Fibroblast of lung (primary cell): ENCODE results near the gene FHL3. TPM values are rescaled to one million over a fixed set of nuclear protein-coding genes. Genes with fewer than 3 reads are reported as not detected.

Experiments used
- DNase-seq, 2 donors: peaks; one replicate each; pipeline versions ENCODE4 v3.0.0 to v3.0.0-alpha.2; 2010; ENCODE audit warnings: low read depth in 2 of 2
- H2AFZ ChIP-seq: 2 replicates; pipeline ENCODE4 v1.5.1; 2012; ENCODE audit warnings: low read length, control low read depth, inconsistent platforms
- H3K27ac ChIP-seq: 2 replicates; pipeline ENCODE4 v1.5.1; 2011; ENCODE audit warnings: low read length, control low read depth; ENCODE audit not compliant: insufficient read depth
- H3K27me3 ChIP-seq: 2 replicates; pipeline ENCODE4 v1.5.1; 2011; ENCODE audit warnings: mild to moderate bottlenecking, low read length; ENCODE audit not compliant: control insufficient read depth, insufficient read depth
- H3K36me3 ChIP-seq: 2 replicates; pipeline ENCODE4 v1.5.1; 2011; ENCODE audit warnings: low read length; ENCODE audit not compliant: control insufficient read depth, insufficient read depth
- H3K4me1 ChIP-seq: 2 replicates; pipeline ENCODE4 v1.5.1; 2011; ENCODE audit warnings: low read length; ENCODE audit not compliant: control insufficient read depth, insufficient read depth; ENCODE audit errors: extremely low read depth
- H3K4me2 ChIP-seq: 2 replicates; pipeline ENCODE4 v1.5.1; 2011; ENCODE audit warnings: low read length, control low read depth; ENCODE audit not compliant: insufficient read depth; ENCODE audit errors: extremely low read depth
- H3K4me3 ChIP-seq, 4 experiments: fragments of 200-600 bp in 1 of 4; sonication (generic) in 1 of 4; replicated peaks in 1 of 4; 2 replicates each; pipeline ENCODE4 v1.5.1; 2011 to 2016; ENCODE audit warnings: low read length in 4 of 4, low read depth in 3 of 4, mild to moderate bottlenecking in 3 of 4, control low read depth in 2 of 4, inconsistent platforms in 1 of 4, mixed read lengths in 1 of 4; ENCODE audit not compliant: insufficient read depth in 1 of 4; ENCODE audit errors: control extremely low read depth in 1 of 4
- H3K79me2 ChIP-seq: 2 replicates; pipeline ENCODE4 v1.5.1; 2012; ENCODE audit warnings: mild to moderate bottlenecking, low read length, inconsistent platforms; ENCODE audit not compliant: control insufficient read depth, insufficient read depth
- H3K9ac ChIP-seq: 2 replicates; pipeline ENCODE4 v1.5.1; 2011; ENCODE audit warnings: mild to moderate bottlenecking, low read length, control low read depth; ENCODE audit not compliant: insufficient read depth
- H3K9me3 ChIP-seq: 2 replicates; pipeline ENCODE4 v1.5.1; 2012; ENCODE audit warnings: low read depth, low read length; ENCODE audit not compliant: control insufficient read depth, insufficient read depth
- H4K20me1 ChIP-seq: 2 replicates; pipeline ENCODE4 v1.5.1; 2011; ENCODE audit warnings: low read length; ENCODE audit not compliant: control insufficient read depth, insufficient read depth; ENCODE audit errors: extremely low read depth
- CTCF ChIP-seq, 2 donors: IDR thresholded peaks in 1 of 2; conservative IDR thresholded peaks in 1 of 2; 1 replicate in 1 of 2; 2 replicates in 1 of 2; pipeline ENCODE4 v1.5.1; 2011 to 2012; ENCODE audit warnings: low read length in 2 of 2, control low read depth in 1 of 2, inconsistent platforms in 1 of 2, low read depth in 1 of 2, mild to moderate bottlenecking in 1 of 2
- EZH2 ChIP-seq: IDR thresholded peaks from 2 replicates; pipeline ENCODE4 v1.5.1; 2012; ENCODE audit warnings: low read length, control low read depth, mild to moderate bottlenecking; ENCODE audit errors: missing control alignments
- polyA plus RNA-seq, 2 donors: library from polyadenylated mRNA; depleted of rRNA in 1 of 2; stranded (reverse) in 1 of 2; unstranded in 1 of 2; fragments of >200 nt; gene quantifications; 2 replicates each; pipeline ENCODE4 v1.2.1, GENCODE V29; 2011 to 2012; ENCODE audit warnings: missing spikeins in 1 of 2
- total RNA-seq: library from RNA; depleted of rRNA; stranded (reverse); fragments of >200 nt; gene quantifications from 2 replicates; pipeline ENCODE4 v1.2.1, GENCODE V29; 2014

Gene FHL3
- total and polyA plus RNA-seq, 2 donors (not counting 1 experiment from before 2014, with no cell fraction given), result 13.9 to 25.0 TPM

GRCh38 chr1:38052750-38053415 is 47.6 kb upstream of the FHL3 start:
- H3K79me2 ChIP-seq, result no peaks in the 10 kb centered on the region
- no peak overlapping the region for H3K27ac ChIP-seq
- H3K9ac ChIP-seq, result no peak overlapping the region
- no peak overlapping the region for H3K4me3 ChIP-seq
- no peaks in the 10 kb centered on the region for H3K9me3 ChIP-seq
- no peak for DNase-seq
- H3K27me3 ChIP-seq, result peaks cover 29% of the 10 kb centered on the region
- H3K4me2 ChIP-seq, result no peak overlapping the region
- H2AFZ ChIP-seq, result no peak overlapping the region
- no peaks in the 10 kb centered on the region for H3K4me1 ChIP-seq
- no peaks in the 10 kb centered on the region for H4K20me1 ChIP-seq
- H3K36me3 ChIP-seq, result no peaks in the 10 kb centered on the region
- no peak for TF ChIP-seq EZH2
- TF ChIP-seq CTCF (conservative IDR thresholded peaks at IDR 0.05 in 1 of 2, IDR thresholded peaks at IDR 0.05 in 1 of 2; ENCODE audit: low read depth in 1 of 2, low read length in 2 of 2), result no peak

GRCh38 chr1:38051079-38051543 is 45.8 kb upstream of the FHL3 start:
- H3K27me3 ChIP-seq, result peaks cover 35% of the 10 kb centered on the region
- TF ChIP-seq EZH2 (no peak), CTCF (conservative IDR thresholded peaks at IDR 0.05 in 1 of 2, IDR thresholded peaks at IDR 0.05 in 1 of 2; ENCODE audit: low read depth in 1 of 2, low read length in 2 of 2) (no peak)
- DNase-seq, result no peak
- peaks cover 3% of the 10 kb centered on the region for H3K4me1 ChIP-seq
- no peaks in the 10 kb centered on the region for H3K9me3 ChIP-seq
- H3K79me2 ChIP-seq, result no peaks in the 10 kb centered on the region
- H3K9ac ChIP-seq, result no peak overlapping the region
- H4K20me1 ChIP-seq, result no peaks in the 10 kb centered on the region
- no peaks in the 10 kb centered on the region for H3K36me3 ChIP-seq
- H3K4me2 ChIP-seq, result no peak overlapping the region
- no peak overlapping the region for H2AFZ ChIP-seq
- no peak overlapping the region for H3K27ac ChIP-seq
- H3K4me3 ChIP-seq, result no peak overlapping the region

- Histone ChIP-seq H3K4me3 (no peak overlapping the region), H3K27me3 (peaks cover 38% of the 10 kb centered on the region), H3K36me3 (no peaks in the 10 kb centered on the region), H4K20me1 (no peaks in the 10 kb centered on the region), H3K4me2 (no peak overlapping the region), H3K9ac (no peak overlapping the region), H3K4me1 (peaks cover 3% of the 10 kb centered on the region), H3K27ac (no peak overlapping the region), H3K9me3 (no peaks in the 10 kb centered on the region), H2AFZ (no peak overlapping the region), H3K79me2 (no peaks in the 10 kb centered on the region)
- no peak for TF ChIP-seq CTCF (conservative IDR thresholded peaks at IDR 0.05 in 1 of 2, IDR thresholded peaks at IDR 0.05 in 1 of 2; ENCODE audit: low read depth in 1 of 2, low read length in 2 of 2)
- no peak for TF ChIP-seq EZH2
- DNase-seq, result no peak
Measured at GRCh38 chr1:38050397-38051078, 45.2 kb upstream of the FHL3 start.
